Measurements from ENCODE around the gene PPCDC.

The PPCDC gene

DNA sequence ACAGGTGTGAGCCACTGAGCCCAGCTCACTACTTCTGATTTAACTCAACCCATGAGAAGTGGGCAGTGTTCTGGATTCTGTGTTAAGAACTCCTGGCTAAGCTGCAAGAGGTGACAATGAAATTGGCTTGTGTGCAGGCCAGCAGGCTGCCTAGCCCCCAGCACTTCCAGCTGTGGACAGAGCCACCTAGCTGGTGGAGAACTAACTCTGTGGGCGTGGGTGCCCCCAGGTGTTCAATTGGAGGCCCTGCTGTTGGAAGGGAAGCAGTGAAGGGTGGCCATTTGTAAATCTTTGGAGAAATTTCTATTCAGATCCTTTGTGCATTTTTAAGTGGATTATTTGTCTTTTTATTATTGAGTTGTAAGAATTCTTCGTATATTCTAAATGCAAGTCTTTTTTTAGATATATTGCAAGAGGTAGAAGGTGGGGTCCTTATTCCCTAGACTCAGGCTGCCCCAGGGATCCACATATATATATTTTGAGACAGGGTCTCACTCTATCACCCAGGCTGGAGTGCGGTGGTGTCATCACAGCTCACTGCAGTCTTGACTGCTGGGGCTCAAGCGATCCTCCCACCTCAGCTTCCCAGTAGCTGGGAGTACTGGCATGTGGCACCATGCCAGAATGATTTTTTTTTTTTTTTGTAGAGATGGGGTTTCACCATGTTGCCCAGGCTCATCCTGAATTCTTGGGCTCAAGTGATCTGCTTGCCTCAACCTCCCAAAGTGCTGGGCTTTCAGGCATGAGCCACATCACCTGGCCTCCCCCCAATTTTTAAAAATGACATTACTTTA is 35.2 kb upstream of the PPCDC start:
- H3K4me1 ChIP-seq (ENCODE audit: insufficient read depth, low read length) = no peaks in the 10 kb centered on the region
- no peak for TF ChIP-seq EZH2 (IDR thresholded peaks at IDR 0.05; ENCODE audit: borderline replicate concordance, low read depth, low read length, severe bottlenecking)
- TF ChIP-seq, protein P1, sequence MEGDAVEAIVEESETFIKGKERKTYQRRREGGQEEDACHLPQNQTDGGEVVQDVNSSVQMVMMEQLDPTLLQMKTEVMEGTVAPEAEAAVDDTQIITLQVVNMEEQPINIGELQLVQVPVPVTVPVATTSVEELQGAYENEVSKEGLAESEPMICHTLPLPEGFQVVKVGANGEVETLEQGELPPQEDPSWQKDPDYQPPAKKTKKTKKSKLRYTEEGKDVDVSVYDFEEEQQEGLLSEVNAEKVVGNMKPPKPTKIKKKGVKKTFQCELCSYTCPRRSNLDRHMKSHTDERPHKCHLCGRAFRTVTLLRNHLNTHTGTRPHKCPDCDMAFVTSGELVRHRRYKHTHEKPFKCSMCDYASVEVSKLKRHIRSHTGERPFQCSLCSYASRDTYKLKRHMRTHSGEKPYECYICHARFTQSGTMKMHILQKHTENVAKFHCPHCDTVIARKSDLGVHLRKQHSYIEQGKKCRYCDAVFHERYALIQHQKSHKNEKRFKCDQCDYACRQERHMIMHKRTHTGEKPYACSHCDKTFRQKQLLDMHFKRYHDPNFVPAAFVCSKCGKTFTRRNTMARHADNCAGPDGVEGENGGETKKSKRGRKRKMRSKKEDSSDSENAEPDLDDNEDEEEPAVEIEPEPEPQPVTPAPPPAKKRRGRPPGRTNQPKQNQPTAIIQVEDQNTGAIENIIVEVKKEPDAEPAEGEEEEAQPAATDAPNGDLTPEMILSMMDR (IDR thresholded peaks at IDR 0.05; ENCODE audit: borderline replicate concordance, extremely low read depth, low read length, poor library complexity, severe bottlenecking) = peak; percentile 56
- H3K27ac ChIP-seq (ENCODE audit: low read length) = no peak overlapping the region
- H3K9me3 ChIP-seq (ENCODE audit: insufficient read depth, low read length, severe bottlenecking) = no peaks in the 10 kb centered on the region
- H3K9ac ChIP-seq (ENCODE audit: low read depth, low read length) = no peak overlapping the region
- H3K36me3 ChIP-seq (ENCODE audit: insufficient read depth, low read length) = no peaks in the 10 kb centered on the region
- H3K27me3 ChIP-seq (ENCODE audit: insufficient read depth, low read length, poor library complexity) = no peaks in the 10 kb centered on the region
- H3K4me3 ChIP-seq (ENCODE audit: low read depth in 1 of 2, low read length in 2 of 2) = no peak overlapping the region
- H2AFZ ChIP-seq (ENCODE audit: low read depth, low read length) = no peak overlapping the region
- ATAC-seq (ENCODE audit: insufficient read depth, low read depth) (peak; percentile 72; the same call in 1 of the 3 replicates), DNase-seq (peak; percentile 38)
- H3K79me2 ChIP-seq (ENCODE audit: insufficient read depth, low read length) = no peaks in the 10 kb centered on the region
- H4K20me1 ChIP-seq (ENCODE audit: insufficient read depth, low read length) = no peaks in the 10 kb centered on the region
- H3K4me2 ChIP-seq (ENCODE audit: insufficient read depth, low read length) = no peak overlapping the region

GRCh38 chr15:74989527-74989926 is 33.9 kb upstream of the PPCDC start:
- no peak for DNase-seq
- no peak for TF ChIP-seq EZH2 (IDR thresholded peaks at IDR 0.05; ENCODE audit: borderline replicate concordance, low read depth, low read length, severe bottlenecking)
- TF ChIP-seq, protein P1 (IDR thresholded peaks at IDR 0.05; ENCODE audit: borderline replicate concordance, extremely low read depth, low read length, poor library complexity, severe bottlenecking) = no peak
- Histone ChIP-seq H3K27ac (ENCODE audit: low read length) (no peak overlapping the region), H3K9me3 (ENCODE audit: insufficient read depth, low read length, severe bottlenecking) (no peaks in the 10 kb centered on the region), H3K9ac (ENCODE audit: low read depth, low read length) (no peak overlapping the region), H3K27me3 (ENCODE audit: insufficient read depth, low read length, poor library complexity) (no peaks in the 10 kb centered on the region), H3K4me3 (ENCODE audit: low read depth in 1 of 2, low read length in 2 of 2) (no peak overlapping the region), H4K20me1 (ENCODE audit: insufficient read depth, low read length) (no peaks in the 10 kb centered on the region), H3K4me2 (ENCODE audit: insufficient read depth, low read length) (no peak overlapping the region), H2AFZ (ENCODE audit: low read depth, low read length) (no peak overlapping the region), H3K79me2 (ENCODE audit: insufficient read depth, low read length) (no peaks in the 10 kb centered on the region), H3K36me3 (ENCODE audit: insufficient read depth, low read length) (no peaks in the 10 kb centered on the region), H3K4me1 (ENCODE audit: insufficient read depth, low read length) (no peaks in the 10 kb centered on the region)
- ATAC-seq (ENCODE audit: insufficient read depth, low read depth) = no peak

- no peak for ATAC-seq (ENCODE audit: insufficient read depth, low read depth)
- Histone ChIP-seq H3K27ac (ENCODE audit: low read length) (no peak overlapping the region), H3K4me1 (ENCODE audit: insufficient read depth, low read length) (peaks cover 15% of the 10 kb centered on the region)
Measured at GRCh38 chr15:74992619-74993018, 30.8 kb upstream of the PPCDC start.

More at GRCh38 chr15:74992619-74993018, 30.8 kb upstream of the PPCDC start:
- DNase-seq = no peak
- Histone ChIP-seq H3K4me3 (ENCODE audit: low read depth in 1 of 2, low read length in 2 of 2) (no peak overlapping the region), H2AFZ (ENCODE audit: low read depth, low read length) (no peak overlapping the region), H3K9me3 (ENCODE audit: insufficient read depth, low read length, severe bottlenecking) (no peaks in the 10 kb centered on the region), H3K4me2 (ENCODE audit: insufficient read depth, low read length) (no peak overlapping the region), H3K27me3 (ENCODE audit: insufficient read depth, low read length, poor library complexity) (no peaks in the 10 kb centered on the region), H3K9ac (ENCODE audit: low read depth, low read length) (no peak overlapping the region), H3K36me3 (ENCODE audit: insufficient read depth, low read length) (no peaks in the 10 kb centered on the region), H4K20me1 (ENCODE audit: insufficient read depth, low read length) (no peaks in the 10 kb centered on the region), H3K79me2 (ENCODE audit: insufficient read depth, low read length) (no peaks in the 10 kb centered on the region)
- no peak for TF ChIP-seq EZH2 (IDR thresholded peaks at IDR 0.05; ENCODE audit: borderline replicate concordance, low read depth, low read length, severe bottlenecking)
- TF ChIP-seq, protein P1 (IDR thresholded peaks at IDR 0.05; ENCODE audit: borderline replicate concordance, extremely low read depth, low read length, poor library complexity, severe bottlenecking) = no peak
